ENCODE data around the gene EXOC4. TPM values are rescaled to one million over a fixed set of nuclear protein-coding genes. Genes with fewer than 3 reads are reported as not detected.

The EXOC4 gene
- total RNA-seq, 1 donor from 2014 or later: 96.9 TPM

- no peak for DNase-seq (ENCODE audit: low read depth in 2 of 2)
Observed at GRCh38 chr7:133535308-133535707, 282.4 kb downstream of the EXOC4 start.

GRCh38 chr7:133536450-133536849, 283.6 kb downstream of the EXOC4 start:
- DNase-seq (ENCODE audit: low read depth in 2 of 2): no peak

DNA sequence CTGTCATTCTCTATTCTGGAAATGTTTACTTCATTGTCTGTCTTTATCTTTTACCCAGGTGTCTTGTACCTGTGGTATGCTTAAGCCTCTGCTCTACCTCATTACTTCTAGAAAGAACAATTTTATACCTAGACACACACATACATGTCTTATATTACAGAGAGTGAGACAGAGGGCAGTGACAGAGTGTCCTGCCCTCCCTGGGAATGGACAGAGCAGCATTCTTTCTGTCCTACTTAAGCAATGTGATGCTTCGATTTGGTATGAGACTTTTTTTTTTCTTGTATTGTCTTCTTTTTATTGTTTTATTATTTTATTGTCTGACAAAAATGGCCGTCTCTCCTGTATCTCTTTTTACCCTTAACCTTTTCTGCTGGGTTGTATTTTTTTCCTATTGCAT, 286.1 kb downstream of the EXOC4 start:
- DNase-seq (ENCODE audit: low read depth in 2 of 2): no peak

- DNase-seq (ENCODE audit: low read depth in 2 of 2): no peak
Observed at GRCh38 chr7:133540096-133540860, 287.4 kb downstream of the EXOC4 start.

DNA sequence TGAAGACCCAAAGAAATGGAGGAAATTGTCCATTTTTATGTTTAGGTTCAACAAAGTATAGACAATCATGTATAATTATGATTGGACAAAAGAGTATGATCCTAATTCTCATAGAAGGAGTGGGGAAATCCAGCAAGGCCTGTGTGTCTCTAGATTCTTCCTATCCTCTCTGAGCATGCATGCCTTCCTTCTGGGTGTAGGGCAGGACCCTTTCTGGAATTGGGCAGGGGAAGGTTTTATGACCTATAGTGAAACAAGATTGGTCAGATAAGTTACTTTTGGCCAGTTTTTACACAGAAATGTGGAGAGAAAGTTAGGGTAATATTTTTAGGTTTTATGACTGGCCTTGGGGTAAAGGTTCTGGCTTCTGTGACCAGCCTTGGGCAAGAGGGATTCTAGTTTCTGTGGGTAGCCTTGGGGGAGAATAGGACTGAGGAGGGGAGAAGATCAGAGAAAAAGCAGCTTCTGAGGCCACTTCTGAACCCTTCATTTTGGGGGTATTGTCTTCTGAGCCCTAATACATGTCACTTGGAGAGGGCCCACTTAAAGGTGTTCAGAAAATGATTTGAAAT, 289.4 kb downstream of the EXOC4 start:
- DNase-seq (ENCODE audit: low read depth in 2 of 2): no peak

GRCh38 chr7:133543657-133544056, 290.8 kb downstream of the EXOC4 start:
- DNase-seq (ENCODE audit: low read depth in 2 of 2): no peak

GRCh38 chr7:133545618-133546017, 292.7 kb downstream of the EXOC4 start:
- DNase-seq (ENCODE audit: low read depth in 2 of 2): no peak

DNA sequence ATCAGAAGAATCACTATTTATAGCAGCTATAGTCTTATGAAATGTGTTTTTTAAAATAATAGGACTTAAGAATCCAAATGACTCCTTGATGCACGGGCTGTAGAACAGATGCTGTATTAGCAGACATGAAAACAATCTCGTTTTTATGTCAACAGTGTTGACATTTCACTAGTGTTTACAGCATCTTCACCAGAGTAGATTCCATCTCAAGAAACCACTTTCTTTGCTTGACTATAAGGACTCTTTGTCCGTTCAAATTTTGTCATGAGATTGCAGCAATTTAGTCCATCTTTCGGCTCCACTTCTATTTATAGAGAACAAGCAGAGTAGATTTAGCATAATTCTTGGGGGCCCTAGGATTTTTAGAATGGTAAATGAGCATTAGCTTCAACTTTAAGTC, 295.1 kb downstream of the EXOC4 start:
- no peak for DNase-seq (ENCODE audit: low read depth in 2 of 2)

- no peak for DNase-seq (ENCODE audit: low read depth in 2 of 2)
Observed at GRCh38 chr7:133549633-133550032, 296.8 kb downstream of the EXOC4 start.

GRCh38 chr7:133550145-133550544, 297.3 kb downstream of the EXOC4 start:
- DNase-seq (ENCODE audit: low read depth in 2 of 2): no peak

GRCh38 chr7:133550811-133551210, 297.9 kb downstream of the EXOC4 start:
- DNase-seq (ENCODE audit: low read depth in 2 of 2): no peak

GRCh38 chr7:133551466-133551865, 298.6 kb downstream of the EXOC4 start:
- no peak for DNase-seq (ENCODE audit: low read depth in 2 of 2)

DNA sequence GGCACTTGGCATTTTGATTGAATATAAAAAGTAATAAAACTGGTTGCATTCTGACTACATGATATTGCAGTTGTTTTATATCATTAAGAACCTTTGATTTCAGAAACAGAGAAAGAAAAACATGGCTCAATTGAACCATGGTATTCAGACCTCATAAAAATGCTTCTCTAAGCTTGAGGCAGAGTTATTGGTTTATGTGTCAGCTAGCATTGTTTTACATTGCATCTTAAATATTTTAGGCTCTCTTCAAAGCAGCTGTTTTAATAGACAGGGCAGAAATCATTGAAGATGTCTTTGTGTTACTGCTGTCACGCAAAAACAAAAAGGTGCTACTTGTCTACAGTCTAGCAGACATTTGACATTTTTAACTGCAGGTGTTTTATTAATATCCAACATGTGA, 299.2 kb downstream of the EXOC4 start:
- no peak for DNase-seq (ENCODE audit: low read depth in 2 of 2)

DNA sequence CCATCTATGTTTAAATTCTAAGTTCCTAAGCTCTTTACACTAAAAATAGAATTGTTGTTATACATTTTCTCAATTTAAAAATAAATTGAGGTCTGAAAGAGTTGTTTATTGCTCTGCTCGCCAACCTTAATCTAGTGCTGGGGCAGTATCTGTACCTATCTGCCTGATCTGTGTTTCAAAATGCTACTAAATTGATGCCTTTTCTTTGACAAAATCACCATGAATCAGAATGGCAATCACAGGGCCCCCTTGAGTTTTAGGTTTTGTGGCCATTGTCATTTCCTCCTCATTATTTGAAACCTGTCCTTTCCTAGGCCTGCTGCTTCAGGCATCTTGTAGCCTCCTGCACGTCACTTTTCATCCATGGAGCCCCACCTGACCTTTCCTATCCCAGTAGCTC, 301.5 kb downstream of the EXOC4 start:
- no peak for DNase-seq (ENCODE audit: low read depth in 2 of 2)

GRCh38 chr7:133556048-133556447, 303.2 kb downstream of the EXOC4 start:
- DNase-seq (ENCODE audit: low read depth in 2 of 2): no peak

DNA sequence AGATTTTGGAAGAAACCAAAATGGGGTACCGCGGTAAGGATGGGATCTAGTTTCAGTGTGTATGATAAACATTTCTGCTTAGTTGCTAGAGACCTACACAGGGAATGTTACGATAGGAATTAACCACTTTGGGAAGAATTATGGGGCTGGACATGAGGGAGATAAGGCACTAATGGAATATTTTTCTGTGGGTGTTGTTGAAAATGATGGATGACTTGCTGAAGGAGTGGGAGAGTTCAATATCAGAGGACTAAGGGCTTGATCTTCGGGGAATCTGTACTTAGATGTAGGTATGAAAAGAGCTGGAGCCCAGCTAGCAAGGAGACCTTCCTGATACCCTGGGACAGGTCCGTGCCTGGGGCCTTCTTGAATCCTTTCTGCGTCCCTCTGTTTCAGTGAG, 303.7 kb downstream of the EXOC4 start:
- no peak for DNase-seq (ENCODE audit: low read depth in 2 of 2)

DNA sequence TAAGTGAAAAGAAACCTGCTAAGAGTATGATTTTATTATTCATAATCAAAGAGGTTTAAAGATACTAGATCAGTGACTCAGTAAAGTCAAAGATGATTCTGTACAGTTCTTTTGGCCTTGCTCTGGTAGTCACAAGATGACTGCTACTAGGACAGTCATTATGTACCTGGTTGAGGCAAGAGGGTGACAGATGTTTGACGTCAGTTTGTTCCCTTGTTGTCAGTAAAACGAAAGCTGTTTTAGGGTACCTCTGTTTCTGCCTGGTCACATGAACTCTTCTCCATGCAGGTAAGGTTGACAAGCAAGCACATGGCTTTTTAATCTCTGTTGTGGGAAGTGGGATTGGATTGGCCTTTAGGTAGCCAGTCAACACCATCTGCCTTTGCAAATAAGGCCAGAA, 308.0 kb downstream of the EXOC4 start:
- no peak for DNase-seq (ENCODE audit: low read depth in 2 of 2)

DNA sequence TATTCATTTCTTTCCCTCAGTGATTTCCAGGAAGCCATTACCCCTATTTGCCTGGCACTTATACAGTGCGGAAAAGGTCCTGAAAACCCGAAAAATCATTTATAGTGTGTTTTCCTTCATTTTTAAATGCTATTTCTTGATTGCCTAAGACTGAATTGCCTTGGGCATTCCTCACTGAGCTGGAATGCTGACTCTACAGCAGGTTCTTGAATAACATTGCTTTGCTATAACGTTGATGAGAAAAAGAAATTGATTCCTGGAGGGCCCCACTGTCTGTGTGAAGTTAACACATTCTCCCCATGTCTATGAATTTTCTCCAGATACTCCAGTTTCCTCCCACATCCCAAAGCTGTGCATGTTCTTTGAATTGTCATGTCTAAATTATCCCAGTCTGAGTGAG, 308.5 kb downstream of the EXOC4 start:
- no peak for DNase-seq (ENCODE audit: low read depth in 2 of 2)

DNA sequence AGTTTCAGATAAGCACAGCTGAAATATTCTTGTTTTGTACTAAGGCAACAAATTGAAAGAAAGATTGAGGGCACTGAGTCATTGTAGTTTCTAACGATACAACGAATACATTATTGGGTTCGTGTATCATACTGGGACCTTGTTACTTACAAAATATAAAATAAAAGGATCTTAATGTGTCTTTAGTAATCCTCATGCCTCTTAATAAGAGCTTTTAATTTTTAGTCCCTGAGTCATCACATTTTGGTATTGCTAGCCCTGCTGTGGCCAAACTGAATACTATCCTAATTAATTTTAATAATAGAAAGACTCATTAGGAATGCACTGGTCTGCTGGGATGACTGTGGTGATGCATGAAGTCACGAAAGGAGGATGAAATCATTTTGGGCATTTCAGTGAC, 309.7 kb downstream of the EXOC4 start:
- DNase-seq (ENCODE audit: low read depth in 2 of 2): no peak

GRCh38 chr7:133563251-133563650, 310.4 kb downstream of the EXOC4 start:
- DNase-seq (ENCODE audit: low read depth in 2 of 2): no peak

- no peak for DNase-seq (ENCODE audit: low read depth in 2 of 2)
Observed at GRCh38 chr7:133564484-133564883, 311.6 kb downstream of the EXOC4 start.

DNA sequence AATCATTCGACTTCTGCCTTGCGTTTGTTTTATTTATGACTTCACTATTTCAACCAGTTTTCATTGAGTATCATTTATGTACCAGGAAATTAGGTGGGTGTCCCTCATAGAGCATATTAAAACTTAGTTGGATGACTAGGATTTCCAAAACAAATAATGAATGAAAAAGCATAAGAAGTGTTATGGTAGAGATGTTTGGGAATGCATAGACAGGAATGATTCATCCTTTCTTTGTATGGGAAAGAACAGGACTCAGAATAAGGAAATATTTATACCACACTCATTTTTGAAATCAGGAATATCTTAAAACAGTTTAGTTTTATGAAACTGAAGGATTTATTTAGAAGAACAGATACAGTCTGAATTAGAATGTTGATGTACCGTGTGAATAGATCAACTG, 315.7 kb downstream of the EXOC4 start:
- peak in 1 of 2 donors; percentile 19 for DNase-seq (ENCODE audit: low read depth in 2 of 2)

DNA sequence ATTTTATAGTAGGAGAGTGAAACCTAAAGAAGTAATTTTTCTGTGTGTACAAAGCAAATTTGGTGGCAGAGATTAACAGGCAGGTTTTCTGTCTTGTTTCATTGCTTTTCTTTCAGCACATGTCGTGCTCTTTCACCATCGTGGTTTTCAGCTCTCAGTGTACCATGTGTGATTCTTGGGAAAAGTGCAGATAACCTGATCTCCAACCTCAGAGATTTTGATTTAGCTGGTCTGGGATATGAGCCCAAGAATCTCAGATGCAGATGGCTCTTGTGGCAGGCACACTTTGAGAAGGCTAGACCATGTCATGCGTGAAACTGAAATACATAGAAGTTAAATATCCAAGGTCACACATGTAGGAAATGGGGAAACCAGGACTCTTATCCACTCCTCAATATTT, 317.4 kb downstream of the EXOC4 start:
- DNase-seq (ENCODE audit: low read depth in 2 of 2): no peak

DNA sequence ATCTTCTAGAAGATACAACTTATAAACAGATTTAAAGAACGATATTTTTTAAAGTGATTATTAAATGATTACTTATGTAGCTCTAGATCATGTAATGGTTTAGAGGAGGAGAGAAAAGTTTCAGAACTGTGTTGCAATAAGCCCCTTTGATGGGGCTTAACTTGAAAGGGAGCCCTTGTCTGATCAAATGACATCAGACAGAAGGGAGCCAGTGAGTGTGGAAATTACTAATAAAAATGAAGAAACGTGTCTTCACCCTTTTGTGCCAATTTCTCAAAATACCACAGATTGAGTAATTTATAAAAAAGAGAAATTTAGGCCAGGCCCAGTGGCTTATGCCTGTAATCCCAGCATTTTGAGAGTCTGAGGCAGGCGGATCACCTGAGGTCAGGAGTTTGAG, 318.2 kb downstream of the EXOC4 start:
- no peak for DNase-seq (ENCODE audit: low read depth in 2 of 2)
